GM12873 (cell line): ENCODE results near the gene TMEM91.

Experiments used
- TF ChIP-seq, protein P1 (sequence below): IDR thresholded peaks from 2 replicates; pipeline ENCODE4 v1.5.1; 2012; ENCODE audit warnings: low read depth, mild to moderate bottlenecking, moderate library complexity, low read length, control low read depth; ENCODE audit not compliant: insufficient read depth; ENCODE audit errors: missing control alignments

Gene TMEM91

DNA sequence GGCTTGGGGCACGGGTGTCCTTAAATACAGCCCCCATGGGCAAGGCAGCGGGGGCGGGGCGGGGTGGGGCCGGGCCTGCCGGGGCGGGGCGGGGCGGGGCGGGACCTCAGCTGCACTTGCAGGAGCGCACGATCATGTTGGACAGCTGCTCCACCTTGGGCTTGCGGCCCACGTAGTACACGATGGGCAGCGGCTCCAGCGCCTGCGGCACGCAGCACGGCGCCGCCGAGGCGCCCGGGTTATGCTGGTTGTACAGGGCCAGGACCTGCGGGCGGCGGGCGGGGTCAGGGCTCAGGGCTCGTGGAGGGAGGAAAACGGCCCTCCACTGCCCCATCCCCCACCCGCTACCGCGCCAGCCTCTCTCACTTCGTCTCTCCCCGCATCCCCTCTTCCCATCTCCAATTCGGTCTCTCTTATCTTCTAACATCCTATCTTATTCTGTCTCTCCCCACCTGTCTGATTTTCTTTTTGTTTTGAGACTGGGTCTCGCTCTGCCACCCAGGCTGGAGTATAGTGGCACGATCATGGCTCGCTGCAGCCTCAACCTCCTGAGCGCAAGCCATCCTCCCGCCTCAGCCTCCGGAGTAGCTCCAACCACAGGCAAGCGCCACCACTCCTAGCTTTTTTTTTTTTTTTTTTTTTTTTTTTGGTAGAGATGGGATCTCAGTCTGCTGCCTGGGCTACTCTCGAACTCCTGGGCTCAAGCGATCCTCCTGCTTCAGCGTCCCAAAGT, 45.2 kb upstream of the TMEM91 start:
- TF ChIP-seq, protein P1, sequence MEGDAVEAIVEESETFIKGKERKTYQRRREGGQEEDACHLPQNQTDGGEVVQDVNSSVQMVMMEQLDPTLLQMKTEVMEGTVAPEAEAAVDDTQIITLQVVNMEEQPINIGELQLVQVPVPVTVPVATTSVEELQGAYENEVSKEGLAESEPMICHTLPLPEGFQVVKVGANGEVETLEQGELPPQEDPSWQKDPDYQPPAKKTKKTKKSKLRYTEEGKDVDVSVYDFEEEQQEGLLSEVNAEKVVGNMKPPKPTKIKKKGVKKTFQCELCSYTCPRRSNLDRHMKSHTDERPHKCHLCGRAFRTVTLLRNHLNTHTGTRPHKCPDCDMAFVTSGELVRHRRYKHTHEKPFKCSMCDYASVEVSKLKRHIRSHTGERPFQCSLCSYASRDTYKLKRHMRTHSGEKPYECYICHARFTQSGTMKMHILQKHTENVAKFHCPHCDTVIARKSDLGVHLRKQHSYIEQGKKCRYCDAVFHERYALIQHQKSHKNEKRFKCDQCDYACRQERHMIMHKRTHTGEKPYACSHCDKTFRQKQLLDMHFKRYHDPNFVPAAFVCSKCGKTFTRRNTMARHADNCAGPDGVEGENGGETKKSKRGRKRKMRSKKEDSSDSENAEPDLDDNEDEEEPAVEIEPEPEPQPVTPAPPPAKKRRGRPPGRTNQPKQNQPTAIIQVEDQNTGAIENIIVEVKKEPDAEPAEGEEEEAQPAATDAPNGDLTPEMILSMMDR, result no peak

DNA sequence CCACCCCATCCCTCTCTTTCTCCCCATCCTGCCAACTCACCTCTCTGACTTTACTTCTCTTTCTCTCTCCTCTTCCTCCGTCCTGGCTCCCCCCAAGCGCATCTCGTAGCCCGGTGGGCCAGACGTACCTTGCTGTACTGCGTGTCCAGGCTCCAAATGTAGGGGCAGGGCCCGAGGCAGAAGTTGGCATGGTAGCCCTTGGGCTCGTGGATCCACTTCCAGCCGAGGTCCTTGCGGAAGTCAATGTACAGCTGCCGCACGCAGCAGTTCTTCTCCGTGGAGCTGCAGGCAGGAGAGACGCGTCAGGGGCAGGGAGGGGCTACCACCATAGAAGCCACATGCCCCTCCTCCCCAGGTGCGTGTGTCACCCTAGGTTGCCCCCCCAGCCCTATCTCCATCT, 44.3 kb upstream of the TMEM91 start:
- TF ChIP-seq, protein P1, result no peak

DNA sequence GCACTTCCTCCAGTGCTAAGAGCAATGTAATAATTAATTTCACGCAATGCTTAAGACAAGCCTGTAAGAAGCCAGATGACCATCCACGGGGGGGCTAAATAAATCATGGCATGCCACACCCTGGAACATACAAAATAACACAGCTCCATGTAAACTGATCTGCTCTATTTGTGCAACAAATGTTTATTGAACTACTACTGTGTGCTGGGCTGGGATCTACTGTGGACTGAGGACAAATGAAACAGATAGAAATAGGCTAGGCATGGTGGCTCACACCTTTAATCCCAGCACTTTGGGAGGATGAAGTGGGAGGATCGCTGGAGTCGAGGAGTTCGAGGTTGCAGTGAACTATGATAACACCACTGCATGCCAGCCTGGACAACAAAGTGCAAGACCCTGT, 43.9 kb upstream of the TMEM91 start:
- TF ChIP-seq, protein P1, result no peak

DNA sequence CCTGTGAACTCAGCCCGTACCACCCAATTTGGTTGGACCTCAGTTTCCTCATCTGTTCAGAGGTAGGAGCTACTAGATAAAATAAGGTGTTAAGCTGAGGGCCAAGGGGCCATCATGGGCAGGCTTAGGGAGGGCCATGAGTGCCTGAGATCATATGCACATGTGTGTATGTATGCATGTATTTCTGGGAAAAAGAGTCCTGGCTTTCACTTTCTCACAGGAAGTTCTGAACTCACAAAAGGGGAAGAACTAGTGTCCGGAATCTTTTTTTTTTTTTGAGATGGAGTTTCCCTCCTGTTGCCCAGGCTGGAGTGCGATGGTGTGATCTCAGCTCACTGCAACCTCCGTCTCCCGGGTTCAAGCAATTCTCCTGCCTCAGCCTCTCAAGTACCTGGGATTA, 41.5 kb upstream of the TMEM91 start:
- TF ChIP-seq, protein P1, result no peak

DNA sequence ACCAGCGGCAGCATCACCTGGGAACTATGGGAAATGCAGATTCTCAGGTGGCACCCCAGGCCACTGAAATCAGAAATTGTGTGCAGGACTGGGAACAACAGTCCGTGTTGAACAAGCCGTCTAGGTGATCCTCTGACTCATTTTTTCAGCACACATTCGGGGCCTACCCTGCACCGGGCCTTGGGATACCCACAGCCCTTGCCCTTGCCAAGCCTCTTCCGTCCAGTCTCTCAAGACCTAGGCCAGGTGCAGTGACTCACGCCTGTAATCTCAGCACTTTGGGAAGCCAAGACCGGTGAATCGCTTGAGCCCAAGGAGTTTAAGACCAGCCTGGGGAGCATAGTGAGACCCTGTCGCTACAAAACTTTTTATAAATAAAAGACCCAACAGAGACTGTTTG, 40.9 kb upstream of the TMEM91 start:
- TF ChIP-seq, protein P1, result no peak

DNA sequence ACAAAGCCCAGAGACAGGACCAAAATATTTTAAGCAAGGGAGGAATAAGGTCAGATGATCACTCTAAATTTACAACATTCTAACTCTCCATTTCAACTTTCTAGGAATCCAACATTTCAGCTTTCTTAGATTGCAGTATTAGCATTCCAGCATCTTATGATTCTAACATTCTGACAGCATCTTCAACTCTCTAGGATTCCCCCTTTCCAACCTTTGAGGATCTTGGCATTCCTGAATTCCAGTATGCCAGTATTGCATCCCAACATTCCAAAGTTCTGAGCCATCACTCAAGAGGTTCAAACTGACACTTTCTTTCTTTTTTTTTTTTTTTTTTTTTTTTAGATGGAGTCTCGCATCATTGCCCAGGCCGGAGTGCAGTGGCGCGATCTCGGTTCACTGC, 36.4 kb upstream of the TMEM91 start:
- TF ChIP-seq, protein P1, result no peak

DNA sequence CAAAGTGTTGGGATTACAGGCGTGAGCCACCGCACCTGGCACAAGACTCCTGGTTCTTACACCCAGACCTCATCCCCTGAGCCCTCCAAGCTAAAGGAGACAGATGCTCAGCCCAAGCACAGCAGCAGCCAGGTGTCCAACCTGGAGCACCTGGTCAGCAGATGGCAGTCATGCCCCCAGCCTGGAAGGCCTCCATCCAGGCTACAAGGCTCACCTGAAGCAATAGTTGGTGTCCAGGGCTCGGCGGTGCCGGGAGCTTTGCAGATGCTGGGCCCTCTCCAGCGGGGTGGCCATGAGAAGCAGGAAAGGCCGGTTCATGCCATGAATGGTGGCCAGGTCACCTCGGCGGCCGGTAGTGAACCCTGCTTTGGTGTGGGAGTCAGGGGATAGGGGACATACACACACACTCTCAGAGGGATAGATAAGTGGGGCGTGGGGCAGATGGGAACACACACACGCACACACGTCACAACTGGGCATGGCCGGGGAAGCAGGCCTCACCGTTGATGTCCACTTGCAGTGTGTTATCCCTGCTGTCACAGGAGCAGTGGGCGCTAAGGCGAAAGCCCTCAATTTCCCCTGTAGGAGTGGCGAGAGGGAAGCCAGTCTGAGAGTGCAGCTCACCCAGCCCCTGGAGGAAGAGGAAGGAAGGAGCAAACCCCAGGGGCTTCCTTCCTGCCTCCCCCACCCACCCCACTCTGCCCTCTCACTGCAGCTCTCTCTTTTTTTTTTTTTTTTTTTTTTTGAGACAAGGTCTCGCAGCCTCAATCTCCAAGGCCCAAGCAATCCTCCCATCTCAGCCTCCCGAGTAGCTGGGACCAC, 34.5 kb upstream of the TMEM91 start:
- TF ChIP-seq, protein P1, result no peak
